ENCODE results near the gene C2orf72. TPM values are rescaled to one million over a fixed set of nuclear protein-coding genes. Genes with fewer than 3 reads are reported as not detected.

The C2orf72 gene
- total RNA-seq, 1 experiment from 2014 or later: 3.2 TPM

DNA sequence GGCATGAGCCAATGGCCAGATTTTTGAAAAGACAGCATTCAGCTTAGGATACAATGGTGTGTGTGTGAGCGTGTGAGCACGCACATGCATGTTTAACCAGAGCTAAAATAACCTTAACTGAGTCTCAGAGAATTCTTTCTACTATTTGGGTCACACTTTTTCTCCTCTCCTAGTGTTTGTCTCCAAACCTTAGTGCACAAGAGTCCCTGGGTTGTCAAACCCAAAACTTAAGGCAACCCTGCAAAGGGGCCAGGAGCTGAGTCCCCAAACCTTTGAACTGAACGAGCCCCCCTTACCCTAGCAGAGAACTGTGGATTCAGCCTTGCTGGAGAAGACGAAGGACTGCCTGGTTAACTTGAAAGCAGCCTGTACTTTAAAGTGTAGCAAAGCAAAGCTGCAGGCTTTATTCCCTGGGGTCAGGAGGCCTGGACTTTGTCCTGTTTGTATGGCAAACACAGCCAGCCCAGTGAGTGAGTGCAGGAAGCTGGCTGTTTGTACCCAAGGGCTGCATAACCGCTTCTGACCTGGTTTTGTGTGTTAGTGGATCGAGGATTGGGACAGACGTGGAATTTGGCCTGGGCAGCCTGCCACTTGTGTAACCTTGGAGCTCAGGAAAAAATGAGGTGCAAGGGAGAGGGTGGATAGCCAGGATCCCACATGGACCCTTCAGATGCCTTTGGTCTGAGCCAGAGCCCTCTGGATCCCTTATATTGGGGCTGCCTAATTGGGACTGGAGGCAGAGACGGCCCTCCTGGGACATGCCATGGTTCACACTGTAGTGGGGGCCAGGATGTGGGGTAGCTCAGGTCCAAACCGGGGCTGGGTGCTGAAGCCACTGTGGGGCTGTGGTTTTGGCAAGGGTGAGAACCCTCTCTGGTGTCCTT lies 12.9 kb downstream of the C2orf72 start:
- ChIA-PET POLR2A (no interaction called here), CTCF (no interaction called here)
- TF ChIP-seq SIN3A (IDR thresholded peaks at IDR 0.05; ENCODE audit: borderline replicate concordance, insufficient read depth, low read depth, low read length): no peak
- TF ChIP-seq, protein P1, sequence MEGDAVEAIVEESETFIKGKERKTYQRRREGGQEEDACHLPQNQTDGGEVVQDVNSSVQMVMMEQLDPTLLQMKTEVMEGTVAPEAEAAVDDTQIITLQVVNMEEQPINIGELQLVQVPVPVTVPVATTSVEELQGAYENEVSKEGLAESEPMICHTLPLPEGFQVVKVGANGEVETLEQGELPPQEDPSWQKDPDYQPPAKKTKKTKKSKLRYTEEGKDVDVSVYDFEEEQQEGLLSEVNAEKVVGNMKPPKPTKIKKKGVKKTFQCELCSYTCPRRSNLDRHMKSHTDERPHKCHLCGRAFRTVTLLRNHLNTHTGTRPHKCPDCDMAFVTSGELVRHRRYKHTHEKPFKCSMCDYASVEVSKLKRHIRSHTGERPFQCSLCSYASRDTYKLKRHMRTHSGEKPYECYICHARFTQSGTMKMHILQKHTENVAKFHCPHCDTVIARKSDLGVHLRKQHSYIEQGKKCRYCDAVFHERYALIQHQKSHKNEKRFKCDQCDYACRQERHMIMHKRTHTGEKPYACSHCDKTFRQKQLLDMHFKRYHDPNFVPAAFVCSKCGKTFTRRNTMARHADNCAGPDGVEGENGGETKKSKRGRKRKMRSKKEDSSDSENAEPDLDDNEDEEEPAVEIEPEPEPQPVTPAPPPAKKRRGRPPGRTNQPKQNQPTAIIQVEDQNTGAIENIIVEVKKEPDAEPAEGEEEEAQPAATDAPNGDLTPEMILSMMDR (IDR thresholded peaks at IDR 0.05): no peak
- TF ChIP-seq TCF7L2 (IDR thresholded peaks at IDR 0.05; ENCODE audit: low read depth, low read length): no peak
- TF ChIP-seq POLR2AphosphoS5 (IDR thresholded peaks at IDR 0.05; ENCODE audit: low read depth, low read length): no peak
- TF ChIP-seq, protein P2, sequence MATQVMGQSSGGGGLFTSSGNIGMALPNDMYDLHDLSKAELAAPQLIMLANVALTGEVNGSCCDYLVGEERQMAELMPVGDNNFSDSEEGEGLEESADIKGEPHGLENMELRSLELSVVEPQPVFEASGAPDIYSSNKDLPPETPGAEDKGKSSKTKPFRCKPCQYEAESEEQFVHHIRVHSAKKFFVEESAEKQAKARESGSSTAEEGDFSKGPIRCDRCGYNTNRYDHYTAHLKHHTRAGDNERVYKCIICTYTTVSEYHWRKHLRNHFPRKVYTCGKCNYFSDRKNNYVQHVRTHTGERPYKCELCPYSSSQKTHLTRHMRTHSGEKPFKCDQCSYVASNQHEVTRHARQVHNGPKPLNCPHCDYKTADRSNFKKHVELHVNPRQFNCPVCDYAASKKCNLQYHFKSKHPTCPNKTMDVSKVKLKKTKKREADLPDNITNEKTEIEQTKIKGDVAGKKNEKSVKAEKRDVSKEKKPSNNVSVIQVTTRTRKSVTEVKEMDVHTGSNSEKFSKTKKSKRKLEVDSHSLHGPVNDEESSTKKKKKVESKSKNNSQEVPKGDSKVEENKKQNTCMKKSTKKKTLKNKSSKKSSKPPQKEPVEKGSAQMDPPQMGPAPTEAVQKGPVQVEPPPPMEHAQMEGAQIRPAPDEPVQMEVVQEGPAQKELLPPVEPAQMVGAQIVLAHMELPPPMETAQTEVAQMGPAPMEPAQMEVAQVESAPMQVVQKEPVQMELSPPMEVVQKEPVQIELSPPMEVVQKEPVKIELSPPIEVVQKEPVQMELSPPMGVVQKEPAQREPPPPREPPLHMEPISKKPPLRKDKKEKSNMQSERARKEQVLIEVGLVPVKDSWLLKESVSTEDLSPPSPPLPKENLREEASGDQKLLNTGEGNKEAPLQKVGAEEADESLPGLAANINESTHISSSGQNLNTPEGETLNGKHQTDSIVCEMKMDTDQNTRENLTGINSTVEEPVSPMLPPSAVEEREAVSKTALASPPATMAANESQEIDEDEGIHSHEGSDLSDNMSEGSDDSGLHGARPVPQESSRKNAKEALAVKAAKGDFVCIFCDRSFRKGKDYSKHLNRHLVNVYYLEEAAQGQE (IDR thresholded peaks at IDR 0.05; ENCODE audit: insufficient read depth in 1 of 2, low read depth in 2 of 2, low read length in 1 of 2): no peak
- Histone ChIP-seq H3K4me3 (ENCODE audit: low read depth in 2 of 2, low read length in 2 of 2) (no peak overlapping the region), H3K36me3 (ENCODE audit: control insufficient read depth, insufficient read depth, low read length) (no peaks in the 10 kb centered on the region), H3K9me3 (ENCODE audit: control insufficient read depth, insufficient read depth, low read depth, low read length) (no peaks in the 10 kb centered on the region), H3K27ac (ENCODE audit: low read length) (no peak overlapping the region), H3K27me3 (ENCODE audit: control insufficient read depth, insufficient read depth, low read length) (no peaks in the 10 kb centered on the region), H3K4me1 (ENCODE audit: control insufficient read depth, insufficient read depth, low read length) (peaks cover 5% of the 10 kb centered on the region; the same call in 1 of the 2 replicates)
- DNase-seq (ENCODE audit: low read depth, low spot score) (no peak), ATAC-seq (no peak)
- BruUV-seq (replicated peaks): no TSS peak
- in situ Hi-C loops (cut with HindIII; ENCODE audit: low pct_unique_long_range_greater_than_20kb, low sequenced_read_pairs) (no loop called here), intact Hi-C loops (cut with micrococcal nuclease; ENCODE audit: unreplicated experiment) (loop anchor here (10.0 kb wide), 1 partner anchor 225 kb away; no protein-coding TSS in a partner anchor)

DNA sequence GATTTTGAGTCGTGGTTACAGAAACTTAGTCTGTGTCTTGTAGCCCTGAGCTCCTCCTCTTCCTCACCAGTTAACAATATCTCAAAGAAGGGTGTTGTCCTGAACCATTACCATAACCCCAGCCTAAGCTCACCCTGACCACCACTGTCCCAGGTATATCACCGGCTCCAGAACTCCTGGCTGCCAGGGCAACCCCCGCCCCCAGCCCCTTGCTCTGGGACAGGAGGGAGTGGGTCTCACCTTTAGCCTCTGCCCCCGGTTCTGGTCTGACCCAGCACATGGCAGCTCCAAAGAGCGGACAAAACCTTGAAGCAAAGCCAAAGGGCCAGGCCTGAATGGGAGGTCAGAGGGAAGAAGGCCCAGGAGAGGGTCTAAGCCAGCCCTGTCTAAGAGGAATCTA lies 13.8 kb downstream of the C2orf72 start:
- Histone ChIP-seq H3K4me1 (ENCODE audit: control insufficient read depth, insufficient read depth, low read length) (peaks cover 8% of the 10 kb centered on the region), H3K9me3 (ENCODE audit: control insufficient read depth, insufficient read depth, low read depth, low read length) (no peaks in the 10 kb centered on the region), H3K27ac (ENCODE audit: low read length) (no peak overlapping the region), H3K36me3 (ENCODE audit: control insufficient read depth, insufficient read depth, low read length) (no peaks in the 10 kb centered on the region), H3K4me3 (ENCODE audit: low read depth in 2 of 2, low read length in 2 of 2) (no peak overlapping the region), H3K27me3 (ENCODE audit: control insufficient read depth, insufficient read depth, low read length) (no peaks in the 10 kb centered on the region)
- ATAC-seq: no peak
- no TSS peak for BruUV-seq (replicated peaks)
- TF ChIP-seq, protein P2 (IDR thresholded peaks at IDR 0.05; ENCODE audit: insufficient read depth in 1 of 2, low read depth in 2 of 2, low read length in 1 of 2): no peak
- no peak for TF ChIP-seq TCF7L2 (IDR thresholded peaks at IDR 0.05; ENCODE audit: low read depth, low read length)
- TF ChIP-seq, protein P1 (IDR thresholded peaks at IDR 0.05): no peak
- TF ChIP-seq POLR2AphosphoS5 (IDR thresholded peaks at IDR 0.05; ENCODE audit: low read depth, low read length): no peak
- no peak for TF ChIP-seq SIN3A (IDR thresholded peaks at IDR 0.05; ENCODE audit: borderline replicate concordance, insufficient read depth, low read depth, low read length)
- in situ Hi-C loops (cut with HindIII; ENCODE audit: low pct_unique_long_range_greater_than_20kb, low sequenced_read_pairs) (no loop called here), intact Hi-C loops (cut with micrococcal nuclease; ENCODE audit: unreplicated experiment) (loop anchor here (10.0 kb wide), 1 partner anchor 226 kb away; no protein-coding TSS in a partner anchor)
- CTCF ChIA-PET: no interaction called here
- POLR2A ChIA-PET: no interaction called here
- no peak for DNase-seq (ENCODE audit: low read depth, low spot score)

Data from Panc1 (cell line).